Activated CD4-positive, alpha-beta T cell treated with anti-CD3 and anti-CD28 coated beads, Interleukin-2, amount 50 U/mL, for 24 hours (primary cell): Measurements from ENCODE around the gene SIDT1.

ENCODE experiments used
- DNase-seq, 2 donors: peaks; one replicate each; pipeline ENCODE4 v3.0.0-alpha.2; 2020; ENCODE audit warnings: low read depth in 1 of 2, low spot score in 1 of 2

The SIDT1 gene

GRCh38 chr3:113677737-113678136, 145.4 kb downstream of the SIDT1 start:
- no peak for DNase-seq

- no peak for DNase-seq
Measured at GRCh38 chr3:113678773-113679172, 146.4 kb downstream of the SIDT1 start.
